ENCODE measurements around the gene COG7.

COG7 gene

DNA sequence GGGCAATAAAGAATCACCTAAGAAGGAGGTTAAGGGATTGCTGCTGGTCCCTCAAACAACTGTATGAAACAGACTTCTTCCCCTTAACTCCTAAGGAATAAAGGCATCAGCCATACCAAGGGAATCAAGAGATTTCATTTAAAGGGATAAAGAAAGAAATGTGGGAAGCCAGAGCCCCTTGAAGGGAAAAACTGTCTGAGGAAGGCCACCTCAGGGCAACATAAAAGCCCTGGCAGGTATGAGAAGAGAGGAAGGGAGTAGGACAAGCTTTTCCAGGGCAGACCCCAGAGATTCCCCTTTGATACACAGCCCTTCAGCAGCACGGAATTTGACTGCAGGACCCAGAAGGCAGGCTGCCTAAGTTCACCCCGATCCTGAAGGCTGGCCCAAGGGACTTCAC is 43.5 kb downstream of the COG7 start (continued):
- TF ChIP-seq KLF9 (tag by site-specific recombination; IDR thresholded peaks at IDR 0.05; ENCODE audit: low read depth) (no peak), SCRT2 (tag by site-specific recombination; IDR thresholded peaks at IDR 0.05) (no peak), OSR2 (tag by site-specific recombination; IDR thresholded peaks at IDR 0.05) (no peak)
- TF ChIP-seq, protein P1, sequence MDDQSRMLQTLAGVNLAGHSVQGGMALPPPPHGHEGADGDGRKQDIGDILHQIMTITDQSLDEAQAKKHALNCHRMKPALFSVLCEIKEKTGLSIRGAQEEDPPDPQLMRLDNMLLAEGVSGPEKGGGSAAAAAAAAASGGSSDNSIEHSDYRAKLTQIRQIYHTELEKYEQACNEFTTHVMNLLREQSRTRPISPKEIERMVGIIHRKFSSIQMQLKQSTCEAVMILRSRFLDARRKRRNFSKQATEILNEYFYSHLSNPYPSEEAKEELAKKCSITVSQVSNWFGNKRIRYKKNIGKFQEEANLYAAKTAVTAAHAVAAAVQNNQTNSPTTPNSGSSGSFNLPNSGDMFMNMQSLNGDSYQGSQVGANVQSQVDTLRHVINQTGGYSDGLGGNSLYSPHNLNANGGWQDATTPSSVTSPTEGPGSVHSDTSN (CRISPR knock-in tag; IDR thresholded peaks at IDR 0.05), result no peak

DNA sequence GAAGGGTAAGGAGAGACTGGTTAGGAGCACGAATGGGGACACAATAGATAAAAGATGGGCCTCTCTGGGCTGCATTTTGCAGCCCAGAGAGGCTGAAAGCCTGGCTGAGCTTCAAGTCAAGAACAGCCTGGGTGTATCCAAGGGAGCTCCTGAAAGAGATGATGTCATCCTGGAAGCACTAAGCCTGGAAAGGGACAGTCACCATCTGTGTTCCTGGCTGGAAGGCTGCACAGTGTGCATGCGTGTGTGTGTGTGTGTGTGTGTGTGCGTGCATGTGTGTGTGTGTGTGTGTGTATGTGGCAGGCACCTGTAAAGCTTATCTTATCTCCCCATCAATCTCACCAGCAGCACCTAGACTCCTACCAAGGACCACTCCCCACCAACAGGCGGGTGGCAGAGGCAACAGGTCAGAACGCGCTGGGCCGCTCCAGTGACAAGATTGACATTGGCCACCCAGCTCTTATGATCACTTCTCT is 44.1 kb downstream of the COG7 start:
- POLR2A ChIA-PET, result interaction anchor here (0.6 kb wide), 2 partner anchors 15 to 48 kb away, joined by 3 to 5 read pairs; no protein-coding TSS in a partner anchor
- CTCF ChIA-PET, result interaction anchor here (0.6 to 0.9 kb wide), 3 partner anchors 183 to 226 kb away, joined by 3 read pairs; partner anchors contain the start of gene SCNN1G
- no peaks in the 10 kb centered on the region for H3K9me3 ChIP-seq (ENCODE audit: control insufficient read depth, insufficient read depth, low read depth, low read length)
- no peak overlapping the region for H3K4me3 ChIP-seq (ENCODE audit: low read depth, low read length)
- no peaks in the 10 kb centered on the region; the same call in 1 of the 2 replicates for H3K4me1 ChIP-seq (ENCODE audit: control insufficient read depth, insufficient read depth, low read length)
- no peak overlapping the region for H3K27ac ChIP-seq (ENCODE audit: extremely low read depth, low read depth, low read length)
- H3K36me3 ChIP-seq (ENCODE audit: control insufficient read depth in 2 of 2, insufficient read depth in 1 of 2, low read length in 2 of 2), result peaks cover 10 to 45% of the 10 kb centered on the region in 2 experiments; a peak in 2 of 3 replicates
- TF ChIP-seq ZNF529 (tag by site-specific recombination; IDR thresholded peaks at IDR 0.05; ENCODE audit: insufficient replicate concordance) (no peak), ZNF239 (tag by site-specific recombination; IDR thresholded peaks at IDR 0.05) (0 out of 2 replicates have a peak, but pooled peaks have one; percentile 70), ZBTB48 (tag by site-specific recombination; IDR thresholded peaks at IDR 0.05) (peak; percentile 95), ZNF624 (tag by site-specific recombination; IDR thresholded peaks at IDR 0.05) (no peak), ZNF292 (tag by site-specific recombination; IDR thresholded peaks at IDR 0.05; ENCODE audit: borderline replicate concordance, low read depth) (no peak), ZNF777 (tag by site-specific recombination; IDR thresholded peaks at IDR 0.05; ENCODE audit: borderline replicate concordance) (no peak), ZNF37A (tag by site-specific recombination; IDR thresholded peaks at IDR 0.05) (no peak), ZNF510 (tag by site-specific recombination; IDR thresholded peaks at IDR 0.05; ENCODE audit: insufficient replicate concordance) (no peak), ZNF391 (tag by site-specific recombination; IDR thresholded peaks at IDR 0.05; ENCODE audit: borderline replicate concordance, low read depth) (peak; percentile 74; the same call in 1 of the 2 replicates), ZSCAN23 (tag by site-specific recombination; IDR thresholded peaks at IDR 0.05) (peak; percentile 87)
- TF ChIP-seq, protein P2, sequence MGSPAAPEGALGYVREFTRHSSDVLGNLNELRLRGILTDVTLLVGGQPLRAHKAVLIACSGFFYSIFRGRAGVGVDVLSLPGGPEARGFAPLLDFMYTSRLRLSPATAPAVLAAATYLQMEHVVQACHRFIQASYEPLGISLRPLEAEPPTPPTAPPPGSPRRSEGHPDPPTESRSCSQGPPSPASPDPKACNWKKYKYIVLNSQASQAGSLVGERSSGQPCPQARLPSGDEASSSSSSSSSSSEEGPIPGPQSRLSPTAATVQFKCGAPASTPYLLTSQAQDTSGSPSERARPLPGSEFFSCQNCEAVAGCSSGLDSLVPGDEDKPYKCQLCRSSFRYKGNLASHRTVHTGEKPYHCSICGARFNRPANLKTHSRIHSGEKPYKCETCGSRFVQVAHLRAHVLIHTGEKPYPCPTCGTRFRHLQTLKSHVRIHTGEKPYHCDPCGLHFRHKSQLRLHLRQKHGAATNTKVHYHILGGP (tag by site-specific recombination; IDR thresholded peaks at IDR 0.05), result peak; percentile 75; the same call in 1 of the 2 replicates
- TF ChIP-seq, protein P3, sequence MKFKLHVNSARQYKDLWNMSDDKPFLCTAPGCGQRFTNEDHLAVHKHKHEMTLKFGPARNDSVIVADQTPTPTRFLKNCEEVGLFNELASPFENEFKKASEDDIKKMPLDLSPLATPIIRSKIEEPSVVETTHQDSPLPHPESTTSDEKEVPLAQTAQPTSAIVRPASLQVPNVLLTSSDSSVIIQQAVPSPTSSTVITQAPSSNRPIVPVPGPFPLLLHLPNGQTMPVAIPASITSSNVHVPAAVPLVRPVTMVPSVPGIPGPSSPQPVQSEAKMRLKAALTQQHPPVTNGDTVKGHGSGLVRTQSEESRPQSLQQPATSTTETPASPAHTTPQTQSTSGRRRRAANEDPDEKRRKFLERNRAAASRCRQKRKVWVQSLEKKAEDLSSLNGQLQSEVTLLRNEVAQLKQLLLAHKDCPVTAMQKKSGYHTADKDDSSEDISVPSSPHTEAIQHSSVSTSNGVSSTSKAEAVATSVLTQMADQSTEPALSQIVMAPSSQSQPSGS (tag by site-specific recombination; IDR thresholded peaks at IDR 0.05; ENCODE audit: low read depth), result peak; percentile 98
- TF ChIP-seq, protein P4, sequence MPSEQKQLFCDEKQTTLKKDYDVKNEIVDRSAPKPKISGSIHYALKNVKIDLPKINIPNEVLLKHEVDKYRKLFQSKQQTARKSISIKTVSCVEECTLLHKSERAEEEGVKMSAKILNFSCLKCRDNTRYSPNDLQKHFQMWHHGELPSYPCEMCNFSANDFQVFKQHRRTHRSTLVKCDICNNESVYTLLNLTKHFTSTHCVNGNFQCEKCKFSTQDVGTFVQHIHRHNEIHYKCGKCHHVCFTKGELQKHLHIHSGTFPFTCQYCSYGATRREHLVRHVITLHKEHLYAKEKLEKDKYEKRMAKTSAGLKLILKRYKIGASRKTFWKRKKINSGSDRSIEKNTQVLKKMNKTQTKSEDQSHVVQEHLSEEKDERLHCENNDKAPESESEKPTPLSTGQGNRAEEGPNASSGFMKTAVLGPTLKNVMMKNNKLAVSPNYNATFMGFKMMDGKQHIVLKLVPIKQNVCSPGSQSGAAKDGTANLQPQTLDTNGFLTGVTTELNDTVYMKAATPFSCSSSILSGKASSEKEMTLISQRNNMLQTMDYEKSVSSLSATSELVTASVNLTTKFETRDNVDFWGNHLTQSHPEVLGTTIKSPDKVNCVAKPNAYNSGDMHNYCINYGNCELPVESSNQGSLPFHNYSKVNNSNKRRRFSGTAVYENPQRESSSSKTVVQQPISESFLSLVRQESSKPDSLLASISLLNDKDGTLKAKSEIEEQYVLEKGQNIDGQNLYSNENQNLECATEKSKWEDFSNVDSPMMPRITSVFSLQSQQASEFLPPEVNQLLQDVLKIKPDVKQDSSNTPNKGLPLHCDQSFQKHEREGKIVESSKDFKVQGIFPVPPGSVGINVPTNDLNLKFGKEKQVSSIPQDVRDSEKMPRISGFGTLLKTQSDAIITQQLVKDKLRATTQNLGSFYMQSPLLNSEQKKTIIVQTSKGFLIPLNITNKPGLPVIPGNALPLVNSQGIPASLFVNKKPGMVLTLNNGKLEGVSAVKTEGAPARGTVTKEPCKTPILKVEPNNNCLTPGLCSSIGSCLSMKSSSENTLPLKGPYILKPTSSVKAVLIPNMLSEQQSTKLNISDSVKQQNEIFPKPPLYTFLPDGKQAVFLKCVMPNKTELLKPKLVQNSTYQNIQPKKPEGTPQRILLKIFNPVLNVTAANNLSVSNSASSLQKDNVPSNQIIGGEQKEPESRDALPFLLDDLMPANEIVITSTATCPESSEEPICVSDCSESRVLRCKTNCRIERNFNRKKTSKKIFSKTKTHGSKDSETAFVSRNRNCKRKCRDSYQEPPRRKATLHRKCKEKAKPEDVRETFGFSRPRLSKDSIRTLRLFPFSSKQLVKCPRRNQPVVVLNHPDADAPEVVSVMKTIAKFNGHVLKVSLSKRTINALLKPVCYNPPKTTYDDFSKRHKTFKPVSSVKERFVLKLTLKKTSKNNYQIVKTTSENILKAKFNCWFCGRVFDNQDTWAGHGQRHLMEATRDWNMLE (tag by site-specific recombination; conservative IDR thresholded peaks at IDR 0.05; ENCODE audit: low read depth), result no peak
- TF ChIP-seq, protein P5, sequence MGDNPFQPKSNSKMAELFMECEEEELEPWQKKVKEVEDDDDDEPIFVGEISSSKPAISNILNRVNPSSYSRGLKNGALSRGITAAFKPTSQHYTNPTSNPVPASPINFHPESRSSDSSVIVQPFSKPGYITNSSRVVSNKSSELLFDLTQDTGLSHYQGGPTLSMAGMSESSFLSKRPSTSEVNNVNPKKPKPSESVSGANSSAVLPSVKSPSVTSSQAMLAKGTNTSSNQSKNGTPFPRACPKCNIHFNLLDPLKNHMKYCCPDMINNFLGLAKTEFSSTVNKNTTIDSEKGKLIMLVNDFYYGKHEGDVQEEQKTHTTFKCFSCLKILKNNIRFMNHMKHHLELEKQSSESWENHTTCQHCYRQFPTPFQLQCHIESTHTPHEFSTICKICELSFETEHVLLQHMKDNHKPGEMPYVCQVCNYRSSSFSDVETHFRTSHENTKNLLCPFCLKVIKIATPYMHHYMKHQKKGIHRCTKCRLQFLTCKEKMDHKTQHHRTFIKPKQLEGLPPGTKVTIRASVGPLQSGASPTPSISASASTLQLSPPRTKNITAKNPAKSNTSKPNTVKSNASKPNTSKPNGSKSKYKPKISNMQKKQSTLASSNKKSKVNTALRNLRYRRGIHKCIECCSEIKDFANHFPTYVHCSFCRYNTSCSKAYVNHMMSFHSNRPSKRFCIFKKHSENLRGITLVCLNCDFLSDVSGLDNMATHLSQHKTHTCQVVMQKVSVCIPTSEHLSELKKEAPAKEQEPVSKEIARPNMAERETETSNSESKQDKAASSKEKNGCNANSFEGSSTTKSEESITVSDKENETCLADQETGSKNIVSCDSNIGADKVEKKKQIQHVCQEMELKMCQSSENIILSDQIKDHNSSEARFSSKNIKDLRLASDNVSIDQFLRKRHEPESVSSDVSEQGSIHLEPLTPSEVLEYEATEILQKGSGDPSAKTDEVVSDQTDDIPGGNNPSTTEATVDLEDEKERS (tag by site-specific recombination; IDR thresholded peaks at IDR 0.05), result no peak
- TF ChIP-seq, protein P6, sequence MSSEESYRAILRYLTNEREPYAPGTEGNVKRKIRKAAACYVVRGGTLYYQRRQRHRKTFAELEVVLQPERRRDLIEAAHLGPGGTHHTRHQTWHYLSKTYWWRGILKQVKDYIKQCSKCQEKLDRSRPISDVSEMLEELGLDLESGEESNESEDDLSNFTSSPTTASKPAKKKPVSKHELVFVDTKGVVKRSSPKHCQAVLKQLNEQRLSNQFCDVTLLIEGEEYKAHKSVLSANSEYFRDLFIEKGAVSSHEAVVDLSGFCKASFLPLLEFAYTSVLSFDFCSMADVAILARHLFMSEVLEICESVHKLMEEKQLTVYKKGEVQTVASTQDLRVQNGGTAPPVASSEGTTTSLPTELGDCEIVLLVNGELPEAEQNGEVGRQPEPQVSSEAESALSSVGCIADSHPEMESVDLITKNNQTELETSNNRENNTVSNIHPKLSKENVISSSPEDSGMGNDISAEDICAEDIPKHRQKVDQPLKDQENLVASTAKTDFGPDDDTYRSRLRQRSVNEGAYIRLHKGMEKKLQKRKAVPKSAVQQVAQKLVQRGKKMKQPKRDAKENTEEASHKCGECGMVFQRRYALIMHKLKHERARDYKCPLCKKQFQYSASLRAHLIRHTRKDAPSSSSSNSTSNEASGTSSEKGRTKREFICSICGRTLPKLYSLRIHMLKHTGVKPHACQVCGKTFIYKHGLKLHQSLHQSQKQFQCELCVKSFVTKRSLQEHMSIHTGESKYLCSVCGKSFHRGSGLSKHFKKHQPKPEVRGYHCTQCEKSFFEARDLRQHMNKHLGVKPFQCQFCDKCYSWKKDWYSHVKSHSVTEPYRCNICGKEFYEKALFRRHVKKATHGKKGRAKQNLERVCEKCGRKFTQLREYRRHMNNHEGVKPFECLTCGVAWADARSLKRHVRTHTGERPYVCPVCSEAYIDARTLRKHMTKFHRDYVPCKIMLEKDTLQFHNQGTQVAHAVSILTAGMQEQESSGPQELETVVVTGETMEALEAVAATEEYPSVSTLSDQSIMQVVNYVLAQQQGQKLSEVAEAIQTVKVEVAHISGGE (tag by site-specific recombination; conservative IDR thresholded peaks at IDR 0.05; ENCODE audit: low read depth), result no peak
